ENCODE results near the gene NRTN. TPM values are rescaled to one million over a fixed set of nuclear protein-coding genes. Genes with fewer than 3 reads are reported as not detected.

The NRTN gene
- polyA plus RNA-seq, 1 donor from 2014 or later = 0.62 TPM

GRCh38 chr19:5772416-5772815, 32.5 kb upstream of the NRTN start:
- H3K36me3 ChIP-seq (ENCODE audit: insufficient read depth, low read length) = no peaks in the 10 kb centered on the region
- no peaks in the 10 kb centered on the region for H3K79me2 ChIP-seq (replicated peaks; ENCODE audit: insufficient read depth, low read length)
- H2AFZ ChIP-seq (ENCODE audit: low read depth, low read length) = no peak overlapping the region
- no peaks in the 10 kb centered on the region for H3K9me3 ChIP-seq (ENCODE audit: low read length)
- no peaks in the 10 kb centered on the region for H3F3A ChIP-seq (ENCODE audit: insufficient read depth, low read length, poor library complexity, severe bottlenecking)
- H3K4me2 ChIP-seq (ENCODE audit: low read length) = no peak overlapping the region
- no peaks in the 10 kb centered on the region for H3K27me3 ChIP-seq (ENCODE audit: insufficient read depth, low read depth, low read length)
- H4K20me1 ChIP-seq (ENCODE audit: insufficient read depth) = no peaks in the 10 kb centered on the region
- H3K9me2 ChIP-seq (ENCODE audit: insufficient read depth, low read length) = no peaks in the 10 kb centered on the region
- no peak overlapping the region for H3K27ac ChIP-seq (ENCODE audit: low read length)
- TF ChIP-seq RAD21 (conservative IDR thresholded peaks at IDR 0.05) = no peak
- no peak for TF ChIP-seq TAF1 (IDR thresholded peaks at IDR 0.05; ENCODE audit: low read depth)
- TF ChIP-seq CTCF (IDR thresholded peaks at IDR 0.05; ENCODE audit: poor library complexity, severe bottlenecking) = no peak
- TF ChIP-seq REST (IDR thresholded peaks at IDR 0.05; ENCODE audit: borderline replicate concordance) = no peak
- TF ChIP-seq SMC3 (conservative IDR thresholded peaks at IDR 0.05; ENCODE audit: poor library complexity) = no peak
- TF ChIP-seq POLR2AphosphoS5 (IDR thresholded peaks at IDR 0.05) = no peak
- TF ChIP-seq EP300 (conservative IDR thresholded peaks at IDR 0.05; ENCODE audit: poor library complexity, severe bottlenecking) = no peak
- TF ChIP-seq MXI1 (conservative IDR thresholded peaks at IDR 0.05; ENCODE audit: poor library complexity, severe bottlenecking) = no peak
- no peak overlapping the region for H3K9ac ChIP-seq (ENCODE audit: low read length)
- no peak overlapping the region for H3K4me3 ChIP-seq (ENCODE audit: low read length)

- Histone ChIP-seq H3K4me2 (ENCODE audit: low read length) (no peak overlapping the region), H3K9me3 (ENCODE audit: low read length) (no peaks in the 10 kb centered on the region), H3K36me3 (ENCODE audit: insufficient read depth, low read length) (no peaks in the 10 kb centered on the region), H3K9me2 (ENCODE audit: insufficient read depth, low read length) (no peaks in the 10 kb centered on the region), H3K79me2 (replicated peaks; ENCODE audit: insufficient read depth, low read length) (no peaks in the 10 kb centered on the region), H3K27me3 (ENCODE audit: insufficient read depth, low read depth, low read length) (no peaks in the 10 kb centered on the region), H2AFZ (ENCODE audit: low read depth, low read length) (no peak overlapping the region), H3K9ac (ENCODE audit: low read length) (no peak overlapping the region), H4K20me1 (ENCODE audit: insufficient read depth) (no peaks in the 10 kb centered on the region), H3K27ac (ENCODE audit: low read length) (no peak overlapping the region), H3K4me3 (ENCODE audit: low read length) (no peak overlapping the region), H3F3A (ENCODE audit: insufficient read depth, low read length, poor library complexity, severe bottlenecking) (no peaks in the 10 kb centered on the region)
- no peak for TF ChIP-seq POLR2AphosphoS5 (IDR thresholded peaks at IDR 0.05)
- no peak for TF ChIP-seq MXI1 (conservative IDR thresholded peaks at IDR 0.05; ENCODE audit: poor library complexity, severe bottlenecking)
- no peak for TF ChIP-seq EP300 (conservative IDR thresholded peaks at IDR 0.05; ENCODE audit: poor library complexity, severe bottlenecking)
- no peak for TF ChIP-seq CTCF (IDR thresholded peaks at IDR 0.05; ENCODE audit: poor library complexity, severe bottlenecking)
- TF ChIP-seq RAD21 (conservative IDR thresholded peaks at IDR 0.05) = no peak
- no peak for TF ChIP-seq REST (IDR thresholded peaks at IDR 0.05; ENCODE audit: borderline replicate concordance)
- no peak for TF ChIP-seq TAF1 (IDR thresholded peaks at IDR 0.05; ENCODE audit: low read depth)
- no peak for TF ChIP-seq SMC3 (conservative IDR thresholded peaks at IDR 0.05; ENCODE audit: poor library complexity)
- TF ChIP-seq EZH2 (IDR thresholded peaks at IDR 0.05; ENCODE audit: borderline replicate concordance, insufficient read depth, low read length, poor library complexity, severe bottlenecking) = no peak
Observed at GRCh38 chr19:5773276-5773675, 31.6 kb upstream of the NRTN start.
